DOHH2 (cell line): ENCODE data around the gene LYSMD1.
"Not testable (repeated sequence)": the region's sequence is repeated elsewhere in the genome, so short reads cannot be mapped to it uniquely, and the experiment has no call there.

ENCODE experiments used
- CTCF ChIP-seq: fragments of 200-600 bp; sonication (generic); IDR thresholded peaks from one replicate; pipeline ENCODE4 v1.5.1; 2014; ENCODE audit warnings: antibody characterized with exemption, mild to moderate bottlenecking, low read depth, low read length; ENCODE audit not compliant: poor library complexity, severe bottlenecking
- EZH2phosphoT487 ChIP-seq: fragments of 200-600 bp; sonication (generic); IDR thresholded peaks from 2 replicates; pipeline ENCODE4 v1.6.1; 2017; ENCODE audit warnings: borderline replicate concordance, mild to moderate bottlenecking, antibody characterized with exemption, low read length, moderate library complexity, mixed read lengths

GRCh38 chr1:151188667-151189066, 23.0 kb upstream of the LYSMD1 start:
- not testable (repeated sequence) for TF ChIP-seq CTCF, EZH2phosphoT487
